Chondrocyte (in vitro differentiated cells): Measurements from ENCODE around the gene SLC7A14. TPM values are rescaled to one million over a fixed set of nuclear protein-coding genes. Genes with fewer than 3 reads are reported as not detected.

Experiments
- DNase-seq: peaks from one replicate; pipeline ENCODE4 v3.0.0; 2021; ENCODE audit warnings: mixed read lengths, low spot score
- H3K27ac Mint-ChIP-seq: one replicate; pipeline ENCODE4 v1.8.0; 2021; ENCODE audit warnings: mild to moderate bottlenecking, moderate library complexity, mixed read lengths; ENCODE audit not compliant: unreplicated experiment
- H3K27me3 Mint-ChIP-seq: 2 replicates; pipeline ENCODE4 v1.8.0; 2021; ENCODE audit warnings: low read depth, mixed read lengths
- H3K36me3 Mint-ChIP-seq: 2 replicates; pipeline ENCODE4 v1.8.0; 2021; ENCODE audit warnings: low read depth, mixed read lengths
- H3K4me1 Mint-ChIP-seq: 2 replicates; pipeline ENCODE4 v1.8.0; 2021; ENCODE audit warnings: low read depth, mild to moderate bottlenecking, mixed read lengths
- H3K4me3 Mint-ChIP-seq: one replicate; pipeline ENCODE4 v1.8.0; 2021; ENCODE audit warnings: mild to moderate bottlenecking, moderate library complexity, mixed read lengths; ENCODE audit not compliant: unreplicated experiment
- H3K9me3 Mint-ChIP-seq: 2 replicates; pipeline ENCODE4 v1.8.0; 2021; ENCODE audit warnings: low read depth, mixed read lengths
- total RNA-seq: library from RNA; stranded (reverse); gene quantifications from 3 replicates; pipeline ENCODE4 v1.2.1, GENCODE V29; 2021
- TF ChIP-seq, protein P1 (sequence below): fragments of 200-600 bp; sonication (generic); IDR thresholded peaks from 2 replicates; pipeline ENCODE4 v1.5.0; 2021; ENCODE audit warnings: antibody characterized with exemption, mild to moderate bottlenecking, moderate library complexity

Gene SLC7A14
- total RNA-seq, 1 donor from 2014 or later, result 0.02 TPM

DNA sequence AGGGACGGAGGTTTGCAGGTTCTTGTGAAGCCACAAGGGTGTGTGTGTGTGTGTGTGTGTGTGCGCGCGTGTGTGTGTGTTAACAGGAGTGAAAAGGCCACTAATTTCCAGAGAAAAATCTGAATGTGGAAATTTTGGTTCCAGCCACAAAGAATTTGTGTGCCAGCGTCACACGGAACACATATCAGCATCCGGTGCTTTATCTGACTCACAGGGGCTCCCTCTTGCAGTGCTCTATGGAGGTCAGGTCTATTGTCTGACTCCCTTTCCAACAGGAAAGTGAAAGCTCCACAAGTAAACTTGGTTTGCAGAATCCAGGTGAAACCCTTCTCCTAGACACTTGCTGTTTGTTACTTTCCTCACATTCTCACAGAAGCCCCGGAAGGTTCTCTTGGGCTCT is 161.0 kb downstream of the SLC7A14 start:
- H3K36me3 Mint-ChIP-seq, result peaks cover 16% of the 10 kb centered on the region
- H3K4me1 Mint-ChIP-seq, result peaks cover 4% of the 10 kb centered on the region
- no peak for DNase-seq

DNA sequence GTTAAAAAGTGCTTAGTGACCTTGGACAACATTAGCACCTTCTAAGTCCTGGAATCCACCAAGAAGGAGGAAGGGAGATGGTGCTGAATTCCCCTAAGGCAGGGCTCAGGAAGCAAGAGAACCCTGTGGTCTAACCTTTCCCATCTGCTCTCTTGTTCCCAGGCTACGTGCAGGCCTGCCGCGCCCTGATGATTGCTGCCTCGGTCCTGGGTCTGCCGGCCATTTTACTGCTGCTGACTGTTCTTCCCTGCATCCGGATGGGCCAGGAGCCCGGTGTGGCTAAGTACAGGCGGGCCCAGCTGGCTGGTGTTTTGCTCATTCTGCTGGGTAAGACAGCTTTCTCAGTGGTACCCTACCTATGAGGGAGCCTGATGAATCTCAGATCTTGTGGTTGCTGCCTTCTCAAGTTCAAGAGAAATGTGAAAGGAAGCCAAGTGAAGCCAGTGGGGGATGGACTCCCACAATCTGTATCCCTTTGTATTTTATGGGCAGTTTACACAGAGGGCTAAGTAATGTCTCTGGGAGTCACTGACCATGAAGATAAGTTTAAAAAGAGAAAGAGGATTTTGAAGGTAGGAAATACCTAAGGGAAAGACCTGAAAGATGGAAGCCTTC is 162.8 kb downstream of the SLC7A14 start:
- no peaks in the 10 kb centered on the region for H3K9me3 Mint-ChIP-seq
- H3K4me1 Mint-ChIP-seq, result peaks cover 3% of the 10 kb centered on the region
- H3K27ac Mint-ChIP-seq, result no peak overlapping the region
- no peak overlapping the region for H3K4me3 Mint-ChIP-seq
- H3K36me3 Mint-ChIP-seq, result peaks cover 18% of the 10 kb centered on the region
- TF ChIP-seq, protein P1, sequence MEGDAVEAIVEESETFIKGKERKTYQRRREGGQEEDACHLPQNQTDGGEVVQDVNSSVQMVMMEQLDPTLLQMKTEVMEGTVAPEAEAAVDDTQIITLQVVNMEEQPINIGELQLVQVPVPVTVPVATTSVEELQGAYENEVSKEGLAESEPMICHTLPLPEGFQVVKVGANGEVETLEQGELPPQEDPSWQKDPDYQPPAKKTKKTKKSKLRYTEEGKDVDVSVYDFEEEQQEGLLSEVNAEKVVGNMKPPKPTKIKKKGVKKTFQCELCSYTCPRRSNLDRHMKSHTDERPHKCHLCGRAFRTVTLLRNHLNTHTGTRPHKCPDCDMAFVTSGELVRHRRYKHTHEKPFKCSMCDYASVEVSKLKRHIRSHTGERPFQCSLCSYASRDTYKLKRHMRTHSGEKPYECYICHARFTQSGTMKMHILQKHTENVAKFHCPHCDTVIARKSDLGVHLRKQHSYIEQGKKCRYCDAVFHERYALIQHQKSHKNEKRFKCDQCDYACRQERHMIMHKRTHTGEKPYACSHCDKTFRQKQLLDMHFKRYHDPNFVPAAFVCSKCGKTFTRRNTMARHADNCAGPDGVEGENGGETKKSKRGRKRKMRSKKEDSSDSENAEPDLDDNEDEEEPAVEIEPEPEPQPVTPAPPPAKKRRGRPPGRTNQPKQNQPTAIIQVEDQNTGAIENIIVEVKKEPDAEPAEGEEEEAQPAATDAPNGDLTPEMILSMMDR, result no peak
- no peaks in the 10 kb centered on the region for H3K27me3 Mint-ChIP-seq
- DNase-seq, result no peak

More for the DNA sequence above, 161.0 kb downstream of the SLC7A14 start:
- no peak overlapping the region for H3K27ac Mint-ChIP-seq
- H3K27me3 Mint-ChIP-seq, result no peaks in the 10 kb centered on the region
- no peak overlapping the region for H3K4me3 Mint-ChIP-seq
- TF ChIP-seq, protein P1, result no peak
- H3K9me3 Mint-ChIP-seq, result no peaks in the 10 kb centered on the region

DNA sequence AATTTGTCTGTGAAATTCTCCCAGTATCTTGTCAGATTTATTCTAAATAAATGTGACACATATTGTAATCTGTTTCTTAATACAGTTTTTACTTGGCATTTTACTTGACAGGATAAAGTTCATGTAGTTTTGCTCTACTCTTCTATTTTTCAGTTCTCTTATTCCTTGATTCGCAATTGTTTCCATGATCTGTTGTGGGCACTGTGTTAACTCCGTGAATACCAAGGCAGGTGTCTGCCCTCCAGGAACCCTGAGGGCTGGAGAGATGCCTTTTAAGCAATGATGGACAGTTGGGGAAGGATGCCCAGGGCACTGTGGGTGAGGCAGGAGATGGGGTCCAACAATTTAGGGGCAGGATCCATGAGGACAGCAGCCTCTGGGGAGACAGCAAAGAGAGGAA is 164.1 kb downstream of the SLC7A14 start:
- no peak overlapping the region for H3K27ac Mint-ChIP-seq
- no peak overlapping the region for H3K4me3 Mint-ChIP-seq

DNA sequence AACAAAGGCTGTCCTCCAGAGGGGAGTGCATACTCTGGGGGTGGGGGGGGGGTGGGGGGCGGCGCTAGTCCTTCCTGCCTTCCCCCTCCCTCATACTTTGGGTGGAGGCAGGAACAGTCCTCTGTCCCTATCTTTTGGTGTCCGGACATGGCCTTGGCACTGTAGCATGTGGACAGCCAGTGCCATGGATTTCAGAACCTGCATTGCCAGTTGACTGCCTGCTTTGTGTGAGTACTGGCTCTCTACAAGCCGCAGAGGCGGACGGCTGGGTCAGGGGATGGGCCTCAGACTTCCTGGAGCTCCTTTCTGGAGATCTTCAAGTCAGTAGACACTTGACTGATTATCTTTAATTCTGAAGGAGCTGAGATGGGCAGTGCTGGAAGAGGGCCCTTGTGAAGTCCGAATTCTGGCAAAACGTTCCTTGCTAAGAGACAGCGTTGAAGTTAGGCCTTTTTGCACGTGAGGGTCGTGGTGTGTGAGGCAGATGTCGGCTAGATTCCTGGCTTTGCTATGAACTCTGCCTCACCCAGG is 164.7 kb downstream of the SLC7A14 start:
- H3K4me3 Mint-ChIP-seq, result no peak overlapping the region
- no peaks in the 10 kb centered on the region for H3K27me3 Mint-ChIP-seq
- no peak overlapping the region for H3K27ac Mint-ChIP-seq

More for the DNA sequence above, 164.1 kb downstream of the SLC7A14 start:
- Mint-ChIP-seq H3K27me3 (no peaks in the 10 kb centered on the region), H3K4me1 (peaks cover 3% of the 10 kb centered on the region), H3K36me3 (peaks cover 17% of the 10 kb centered on the region), H3K9me3 (no peaks in the 10 kb centered on the region)
- TF ChIP-seq, protein P1, result no peak
- no peak for DNase-seq

DNA sequence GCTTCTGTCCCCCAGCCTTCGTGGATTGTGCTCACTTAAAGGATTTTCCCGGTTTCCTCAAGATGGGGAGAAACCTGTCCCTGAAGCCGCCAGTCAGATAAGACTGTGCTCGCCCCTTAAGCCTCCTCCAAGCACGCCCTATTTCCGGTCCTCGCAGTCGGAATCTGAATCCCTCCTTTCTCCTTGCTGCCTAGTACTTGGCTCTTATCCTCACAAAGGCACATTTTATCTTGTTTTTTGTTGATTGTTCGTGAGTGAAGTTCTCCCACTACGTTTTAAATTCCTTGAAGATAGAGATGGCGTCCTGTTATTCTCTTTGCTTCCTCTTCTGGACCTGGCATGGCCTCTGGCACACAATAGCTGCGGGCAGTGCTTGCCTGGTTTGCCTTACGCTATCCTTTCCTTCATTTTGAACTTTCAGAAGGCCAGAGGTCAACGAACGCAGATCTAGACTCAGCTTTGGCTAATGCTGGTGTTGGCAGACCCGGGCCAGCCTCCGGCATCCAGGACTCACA is 165.5 kb downstream of the SLC7A14 start:
- Mint-ChIP-seq H3K9me3 (no peaks in the 10 kb centered on the region), H3K4me3 (no peak overlapping the region), H3K4me1 (peaks cover 3% of the 10 kb centered on the region)

More for the DNA sequence above, 164.7 kb downstream of the SLC7A14 start:
- H3K36me3 Mint-ChIP-seq, result peaks cover 19% of the 10 kb centered on the region
- no peaks in the 10 kb centered on the region for H3K9me3 Mint-ChIP-seq
- H3K4me1 Mint-ChIP-seq, result peaks cover 3% of the 10 kb centered on the region
- no peak for DNase-seq
- TF ChIP-seq, protein P1, result no peak

More for the DNA sequence above, 165.5 kb downstream of the SLC7A14 start:
- TF ChIP-seq, protein P1, result no peak
- H3K36me3 Mint-ChIP-seq, result peaks cover 19% of the 10 kb centered on the region
- DNase-seq, result no peak
- H3K27ac Mint-ChIP-seq, result no peak overlapping the region
- H3K27me3 Mint-ChIP-seq, result no peaks in the 10 kb centered on the region
